DLD1 (cell line): Measurements from ENCODE around the gene PDE1C.

Experiments used
- in situ Hi-C: cut with HindIII; loops from 2 replicates; pipeline ENCODE4 v1.10.0; 2017; ENCODE audit warnings: low sequenced_read_pairs

PDE1C gene

DNA sequence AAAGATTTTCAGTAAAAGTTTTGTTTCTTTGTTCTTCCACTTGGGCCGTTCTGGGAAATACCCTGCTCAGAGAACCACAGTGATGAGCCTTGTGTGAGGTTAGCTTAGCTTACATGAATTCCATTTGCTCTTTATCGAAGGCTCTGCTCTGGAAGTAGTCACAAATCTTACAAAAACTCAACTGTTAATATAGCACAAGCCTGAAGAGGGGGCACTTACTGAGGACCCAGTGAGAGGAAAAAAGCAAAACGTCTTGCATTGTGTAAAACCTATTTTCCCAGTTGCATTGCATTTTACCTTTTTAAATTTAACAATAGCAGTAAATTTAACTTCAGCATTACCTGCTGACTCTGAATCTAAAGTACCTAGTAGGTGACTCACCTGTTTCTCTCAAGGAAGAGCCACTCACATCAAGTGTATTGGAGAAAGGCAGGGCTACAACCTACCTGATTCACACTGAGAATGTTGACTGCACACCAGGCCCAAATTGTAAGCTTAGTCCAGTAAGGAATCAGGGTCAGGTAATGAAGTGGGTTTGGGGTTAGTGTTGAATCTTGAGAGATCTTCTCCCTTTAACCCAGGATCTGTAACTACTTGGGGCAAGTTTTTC, 340.9 kb downstream of the PDE1C start:
- in situ Hi-C loops = no loop called here

- in situ Hi-C loops = no loop called here
Measured at GRCh38 chr7:31724696-31725095, 345.5 kb downstream of the PDE1C start.

- in situ Hi-C loops = no loop called here
Measured at GRCh38 chr7:31720366-31720765, 349.8 kb downstream of the PDE1C start.

- in situ Hi-C loops = no loop called here
Measured at GRCh38 chr7:31716355-31716754, 353.9 kb downstream of the PDE1C start.

DNA sequence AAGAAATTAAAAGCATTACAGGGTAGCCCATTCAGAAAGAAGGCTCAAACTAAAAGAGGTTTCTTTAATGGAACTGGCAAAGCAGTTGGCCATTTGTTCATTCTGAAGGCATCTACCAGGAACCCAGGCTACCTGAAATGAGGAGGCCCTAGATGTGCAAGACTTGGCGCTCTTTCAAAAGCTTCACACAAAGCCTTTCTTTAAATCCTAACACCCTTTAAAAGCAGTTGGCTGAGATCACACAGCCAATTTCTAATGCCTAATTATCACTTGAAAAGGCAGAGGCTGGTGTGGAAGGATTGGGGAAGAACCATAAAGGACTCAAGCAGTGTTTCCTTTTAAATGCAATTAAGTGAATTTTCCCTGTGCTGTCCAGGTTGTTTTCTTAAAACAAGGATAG, 360.0 kb downstream of the PDE1C start:
- in situ Hi-C loops = no loop called here

DNA sequence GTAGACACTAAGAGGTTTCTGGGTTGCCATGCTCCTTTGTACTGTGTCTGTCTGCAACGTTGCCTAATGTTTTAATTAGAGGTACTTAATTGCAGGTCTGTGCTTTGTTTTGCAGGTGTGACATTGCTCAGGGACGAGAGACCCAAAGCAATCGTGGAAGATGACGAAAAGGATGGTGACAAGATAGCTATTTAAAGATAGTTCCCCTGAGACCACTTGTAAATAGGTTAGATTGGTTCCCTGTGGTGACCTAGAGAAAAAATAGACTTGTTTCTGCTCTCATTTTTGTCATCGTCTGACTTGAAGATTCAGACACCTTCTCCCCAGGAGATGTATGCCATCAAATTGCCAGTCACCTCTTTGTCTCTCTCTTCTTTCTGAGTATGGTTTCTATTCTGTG, 363.1 kb downstream of the PDE1C start:
- in situ Hi-C loops = no loop called here

GRCh38 chr7:31705377-31705776, 364.8 kb downstream of the PDE1C start:
- in situ Hi-C loops = no loop called here

GRCh38 chr7:31702354-31702753, 367.9 kb downstream of the PDE1C start:
- in situ Hi-C loops = no loop called here
